NB4 (cell line): ENCODE data around the gene CDC34.

Experiments used
- DNase-seq: peaks from one replicate; pipeline ENCODE4 v3.0.0; 2010; ENCODE audit warnings: low read depth
- H3K4me3 ChIP-seq: one replicate; pipeline ENCODE4 v1.5.1; 2011; ENCODE audit warnings: mild to moderate bottlenecking, low read depth, low read length, moderate library complexity
- MAX ChIP-seq: IDR thresholded peaks from 2 replicates; pipeline ENCODE4 v1.6.1; 2011; ENCODE audit warnings: low read depth, low read length
- MYC ChIP-seq: IDR thresholded peaks from 2 replicates; pipeline ENCODE4 v1.6.1; 2011; ENCODE audit warnings: low read depth, low read length
- POLR2A ChIP-seq: IDR thresholded peaks from 2 replicates; pipeline ENCODE4 v1.6.1; 2011; ENCODE audit warnings: mild to moderate bottlenecking; ENCODE audit not compliant: insufficient read length; ENCODE audit errors: extremely low read depth
- TF ChIP-seq, protein P1 (sequence below): IDR thresholded peaks from one replicate; pipeline ENCODE4 v1.5.1; 2012; ENCODE audit warnings: low read depth, low read length

The CDC34 gene

DNA sequence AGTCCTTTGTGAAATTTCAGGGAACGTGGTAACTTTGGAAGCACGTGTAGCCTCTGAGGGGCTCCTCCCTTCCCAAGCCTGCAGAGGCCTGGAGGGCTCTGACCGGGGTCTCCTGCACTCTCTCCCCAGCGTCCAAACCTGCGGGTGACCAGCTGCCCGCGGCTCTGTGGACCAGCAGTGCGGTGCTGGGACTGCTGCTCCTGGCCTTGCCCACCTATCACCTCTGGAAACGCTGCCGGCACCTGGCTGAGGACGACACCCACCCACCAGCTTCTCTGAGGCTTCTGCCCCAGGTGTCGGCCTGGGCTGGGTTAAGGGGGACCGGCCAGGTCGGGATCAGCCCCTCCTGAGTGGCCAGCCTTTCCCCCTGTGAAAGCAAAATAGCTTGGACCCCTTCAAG, 26.9 kb upstream of the CDC34 start:
- H3K4me3 ChIP-seq = no peak overlapping the region
- TF ChIP-seq MAX = no peak
- no peak for TF ChIP-seq MYC
- no peak for TF ChIP-seq POLR2A
- TF ChIP-seq, protein P1, sequence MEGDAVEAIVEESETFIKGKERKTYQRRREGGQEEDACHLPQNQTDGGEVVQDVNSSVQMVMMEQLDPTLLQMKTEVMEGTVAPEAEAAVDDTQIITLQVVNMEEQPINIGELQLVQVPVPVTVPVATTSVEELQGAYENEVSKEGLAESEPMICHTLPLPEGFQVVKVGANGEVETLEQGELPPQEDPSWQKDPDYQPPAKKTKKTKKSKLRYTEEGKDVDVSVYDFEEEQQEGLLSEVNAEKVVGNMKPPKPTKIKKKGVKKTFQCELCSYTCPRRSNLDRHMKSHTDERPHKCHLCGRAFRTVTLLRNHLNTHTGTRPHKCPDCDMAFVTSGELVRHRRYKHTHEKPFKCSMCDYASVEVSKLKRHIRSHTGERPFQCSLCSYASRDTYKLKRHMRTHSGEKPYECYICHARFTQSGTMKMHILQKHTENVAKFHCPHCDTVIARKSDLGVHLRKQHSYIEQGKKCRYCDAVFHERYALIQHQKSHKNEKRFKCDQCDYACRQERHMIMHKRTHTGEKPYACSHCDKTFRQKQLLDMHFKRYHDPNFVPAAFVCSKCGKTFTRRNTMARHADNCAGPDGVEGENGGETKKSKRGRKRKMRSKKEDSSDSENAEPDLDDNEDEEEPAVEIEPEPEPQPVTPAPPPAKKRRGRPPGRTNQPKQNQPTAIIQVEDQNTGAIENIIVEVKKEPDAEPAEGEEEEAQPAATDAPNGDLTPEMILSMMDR = no peak

GRCh38 chr19:506404-507285, 24.9 kb upstream of the CDC34 start:
- DNase-seq = peak; percentile 91
- no peak for TF ChIP-seq MYC
- TF ChIP-seq, protein P1 = peak; percentile 55
- peak; percentile 31; the same call in 1 of the 2 replicates for TF ChIP-seq MAX

More for the DNA sequence above, 26.9 kb upstream of the CDC34 start:
- DNase-seq = no peak

DNA sequence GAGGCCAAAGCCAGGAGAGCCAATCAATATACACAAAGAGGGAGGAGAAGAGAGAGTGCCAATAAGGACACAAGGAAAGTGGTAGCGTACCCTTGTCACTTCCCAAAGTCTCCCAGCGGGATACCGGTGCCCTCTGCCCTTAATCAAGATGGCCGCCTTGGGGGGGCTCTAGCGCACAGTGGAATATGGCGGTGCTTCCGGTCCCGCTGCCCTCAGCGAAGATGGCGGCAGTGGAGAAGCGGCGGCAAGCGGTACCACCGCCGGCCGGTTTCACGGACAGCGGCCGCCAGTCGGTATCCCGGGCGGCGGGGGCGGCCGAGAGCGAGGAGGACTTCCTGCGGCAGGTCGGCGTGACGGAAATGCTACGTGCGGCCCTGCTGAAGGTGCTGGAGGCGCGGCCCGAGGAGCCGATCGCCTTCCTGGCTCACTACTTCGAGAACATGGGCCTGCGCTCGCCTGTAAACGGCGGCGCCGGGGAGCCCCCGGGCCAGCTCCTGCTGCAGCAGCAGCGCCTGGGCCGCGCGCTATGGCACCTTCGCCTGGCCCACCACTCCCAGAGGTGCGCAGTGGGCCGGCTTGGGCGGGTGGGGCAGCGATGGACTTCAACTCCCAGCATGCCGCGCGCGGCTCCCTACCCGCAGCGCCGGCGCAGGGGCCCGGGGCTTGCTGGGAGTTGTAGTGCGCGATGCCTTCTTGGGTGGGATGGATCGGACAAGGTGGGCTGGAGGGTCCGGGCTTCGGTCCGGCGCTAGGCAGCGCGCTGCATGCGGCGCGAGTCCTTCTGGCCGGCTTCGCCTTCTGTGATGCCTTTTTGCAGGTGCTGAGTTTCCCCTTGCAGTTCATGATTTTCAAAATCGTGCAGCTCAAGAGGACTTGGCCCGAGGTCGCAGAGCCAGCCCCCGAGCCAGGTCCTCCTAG, 24.0 kb upstream of the CDC34 start, which contains the start of gene TPGS1:
Gene TPGS1 (plus strand): TSS at position 212 of the 918 bp plus-strand sequence. CDS start 10 bp downstream, at position 222.
- TF ChIP-seq MAX (no peak), MYC (no peak), POLR2A (no peak)
- TF ChIP-seq, protein P1 = no peak
- peak; percentile 96 for DNase-seq
- peak within 1 kb of the TSS; percentile 69 for H3K4me3 ChIP-seq

More at GRCh38 chr19:506404-507285, 24.9 kb upstream of the CDC34 start:
- H3K4me3 ChIP-seq = peak overlapping the region; percentile 69

DNA sequence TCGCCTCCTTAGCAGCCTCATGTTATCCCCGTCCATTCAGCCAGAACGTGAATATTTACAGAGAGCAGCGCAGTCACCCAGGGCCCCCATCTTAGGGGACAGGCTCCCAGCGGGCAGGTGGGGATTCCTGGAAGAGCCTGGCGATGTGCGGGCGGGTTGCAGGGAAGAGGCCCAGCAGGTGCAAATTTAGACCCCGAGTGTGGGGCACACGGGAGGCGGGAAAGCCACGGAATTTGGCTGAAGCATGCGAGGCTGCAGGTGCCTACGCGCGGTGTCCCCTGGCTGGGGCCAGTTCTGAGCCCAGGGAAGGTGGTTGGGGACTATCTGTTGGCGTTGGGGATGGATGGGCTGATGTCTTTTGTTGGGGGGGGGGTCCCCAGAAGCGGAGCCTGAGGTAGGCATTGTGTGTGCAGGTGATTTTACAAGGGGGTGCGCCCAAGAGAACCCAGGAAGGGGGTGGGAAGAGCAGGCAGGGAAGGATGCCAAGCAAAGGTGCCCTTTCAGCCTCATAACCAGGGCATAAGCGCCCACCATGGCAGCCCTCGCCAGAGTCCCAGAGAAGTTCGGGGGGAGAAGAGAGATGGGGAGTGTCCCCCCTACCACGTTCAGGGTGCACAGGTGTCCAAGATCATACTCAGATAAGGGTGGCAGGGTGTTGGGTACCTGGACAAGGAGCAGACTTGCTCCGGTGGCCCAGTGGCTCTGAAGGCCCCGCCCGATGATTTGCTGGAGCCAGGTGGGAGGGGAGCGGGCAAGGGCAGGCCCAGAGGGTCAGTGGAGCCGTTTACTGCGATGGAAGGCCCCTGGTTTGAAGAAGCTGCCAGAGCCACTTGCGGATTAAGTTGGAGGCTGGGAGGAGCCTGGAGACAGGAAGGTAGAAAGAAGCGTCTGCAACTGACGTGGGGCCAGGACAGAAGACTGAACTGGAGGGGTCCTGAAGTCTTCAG, 23.1 kb upstream of the CDC34 start:
- TF ChIP-seq MAX (no peak), MYC (no peak), POLR2A (no peak)
- TF ChIP-seq, protein P1 = no peak
- DNase-seq = no peak

DNA sequence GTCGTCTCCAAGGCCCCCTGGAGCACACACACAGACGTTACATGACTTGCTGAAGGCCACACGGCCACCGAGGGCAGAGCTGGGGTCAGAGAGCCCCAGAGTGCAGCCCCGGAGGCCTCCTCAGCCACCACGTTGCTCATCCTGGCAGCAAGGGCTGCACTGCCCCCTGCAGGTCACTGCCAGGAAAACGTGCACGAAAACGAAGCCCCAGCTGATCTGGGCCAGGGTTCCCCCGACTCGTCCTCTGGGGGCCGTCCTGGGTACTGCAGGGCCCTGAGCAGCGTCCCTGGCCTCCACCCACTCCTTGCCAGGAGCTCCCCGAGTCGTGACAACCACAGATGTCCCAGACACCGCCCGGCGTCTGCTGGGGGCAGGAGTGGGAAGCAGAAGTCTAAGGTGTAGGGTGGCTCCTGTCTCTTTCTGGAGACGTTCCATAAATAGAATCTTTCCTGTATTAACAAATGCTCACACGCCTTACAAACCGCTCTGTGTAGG, 20.9 kb upstream of the CDC34 start:
- TF ChIP-seq, protein P1 = peak; percentile 83
- TF ChIP-seq MAX (peak; percentile 91), MYC (peak; percentile 96), POLR2A (no peak)
- peak overlapping the region; percentile 25 for H3K4me3 ChIP-seq
- peak; percentile 91 for DNase-seq

More for the DNA sequence above, 23.1 kb upstream of the CDC34 start:
- H3K4me3 ChIP-seq = peak overlapping the region; percentile 69
